Spleen (tissue), 7 donors: ENCODE results near the gene SNX5.

Experiments
- CTCF ChIP-seq, 11 experiments: fragments of 200-600 bp in 7 of 11; fragments of 450-650 bp in 4 of 11; sonication (generic) in 4 of 11; IDR thresholded peaks in 8 of 11; conservative IDR thresholded peaks in 3 of 11; 1 replicate in 7 of 11; 2 replicates in 4 of 11; pipeline versions ENCODE4 v1.4.0 to v1.8.0; 2016 to 2021; ENCODE audit warnings: antibody characterized with exemption in 11 of 11, inconsistent platforms in 4 of 11, mild to moderate bottlenecking in 1 of 11
- POLR2AphosphoS5 ChIP-seq, 3 donors: sonication (generic); formaldehyde crosslinking; IDR thresholded peaks; one replicate each; pipeline ENCODE4 v1.5.1; 2017; ENCODE audit warnings: antibody characterized with exemption in 3 of 3
- donor health status: DM: no; HTN: no; CAD: no; lungs with moderate emphysema.
- donor health status: DM: no; HTN: no; CAD: no.
- donor health status: DM: no; HTN: no; CAD: no.

GRCh38 chr20:17928211-17928611, 40.4 kb downstream of the SNX5 start:
- TF ChIP-seq CTCF (IDR thresholded peaks at IDR 0.05 in 8 of 11, conservative IDR thresholded peaks at IDR 0.05 in 3 of 11) (no peak), POLR2AphosphoS5 (IDR thresholded peaks at IDR 0.05) (no peak)
